NK-92 (cell line): Measurements from ENCODE around the gene PLK3.
"Not testable (repeated sequence)": the region's sequence is repeated elsewhere in the genome, so short reads cannot be mapped to it uniquely, and the experiment has no call there.

Source experiments
- DNase-seq: peaks from one replicate; lab custom pipeline; 2025; ENCODE audit not compliant: unreplicated experiment; lab: John Stamatoyannopoulos, UW

Gene PLK3

DNA sequence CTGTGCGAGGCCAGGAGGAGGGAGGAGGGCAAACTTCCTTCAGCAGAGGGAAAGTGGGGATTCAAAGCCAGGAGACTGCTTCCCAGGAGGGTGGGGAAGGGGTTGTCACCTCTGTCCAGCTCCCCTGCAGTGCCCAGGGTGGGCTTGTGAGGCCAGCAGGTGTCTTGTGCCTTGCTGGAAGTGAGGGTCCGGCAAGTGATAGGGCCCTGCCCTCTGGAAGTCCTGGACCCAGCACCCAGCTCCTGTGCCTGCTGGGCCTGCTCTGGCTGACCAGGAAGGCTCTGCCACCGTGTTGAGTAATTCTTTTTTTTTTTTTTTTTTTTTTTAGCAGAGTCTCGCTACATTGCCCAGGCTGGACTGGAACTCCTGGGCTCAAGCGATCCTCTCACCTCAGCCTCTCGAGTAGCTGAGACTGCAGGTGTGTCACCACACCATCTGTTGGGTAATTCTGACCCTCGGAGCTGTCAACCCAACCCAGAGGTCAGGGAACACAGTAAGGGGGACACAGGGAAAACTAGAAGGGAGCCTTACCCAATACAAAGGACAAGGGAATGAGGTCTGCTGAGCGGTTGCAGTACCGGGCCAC lies 13.2 kb upstream of the PLK3 start:
- no peak for DNase-seq

DNA sequence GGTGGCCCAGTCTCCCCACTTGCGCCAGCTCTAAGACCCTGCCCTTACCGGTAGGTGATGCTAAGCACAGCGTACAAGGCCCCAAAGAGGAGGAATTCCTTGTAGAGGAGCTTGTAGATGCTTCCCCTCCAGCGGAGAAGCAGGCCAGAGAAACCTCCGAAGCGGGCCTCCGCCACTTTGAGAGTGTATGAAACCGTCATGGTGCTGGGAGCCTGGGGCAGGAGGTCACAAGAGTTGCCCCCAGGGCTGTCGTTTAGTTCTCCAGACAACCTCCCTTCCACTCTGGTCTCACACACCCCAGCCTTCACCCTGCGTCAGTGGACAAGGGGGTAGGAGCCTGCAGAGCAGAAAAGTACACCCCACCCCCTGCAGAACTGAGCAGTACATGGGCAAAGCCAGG lies 12.7 kb upstream of the PLK3 start:
- DNase-seq = no peak

DNA sequence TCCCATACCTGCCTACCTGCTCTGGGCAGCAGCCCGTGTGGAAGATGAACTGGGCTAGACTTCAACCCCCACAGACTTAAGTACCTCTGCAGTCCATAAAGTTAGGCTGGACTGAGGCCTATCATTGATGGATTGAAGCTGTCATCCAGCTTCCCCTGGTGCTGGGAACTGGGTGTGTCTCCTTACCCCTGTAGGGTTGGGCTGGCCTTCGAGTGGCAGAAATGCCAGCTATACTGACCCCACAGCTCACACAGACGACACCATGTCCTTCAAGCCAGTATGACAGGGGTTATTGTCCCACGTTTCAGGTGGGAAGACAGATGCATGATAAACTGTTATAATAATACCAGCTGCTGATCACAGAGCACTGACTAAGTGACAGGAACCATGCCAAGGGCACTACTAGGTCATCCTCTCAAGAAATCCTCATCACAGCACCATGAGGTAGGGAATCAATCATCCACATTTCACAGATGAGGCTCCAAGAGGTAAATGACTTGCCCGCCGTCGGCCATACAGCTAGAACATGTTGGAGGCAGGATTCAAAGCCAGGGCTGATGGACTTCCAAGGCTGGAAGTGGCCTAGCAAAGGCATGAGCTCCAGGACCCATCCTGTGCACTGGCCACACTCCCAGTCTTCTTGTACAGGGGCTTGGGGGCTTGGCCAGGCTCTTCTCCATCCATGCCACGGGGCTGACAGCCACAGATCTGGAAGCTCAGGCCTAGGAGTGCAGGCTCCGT lies 11.9 kb upstream of the PLK3 start, which contains the start of gene BEST4:
TSS of gene BEST4 (minus strand) at position 51 of the 741 bp plus-strand sequence. CDS start 465 bp downstream, outside the sequence.
- no peak for DNase-seq

DNA sequence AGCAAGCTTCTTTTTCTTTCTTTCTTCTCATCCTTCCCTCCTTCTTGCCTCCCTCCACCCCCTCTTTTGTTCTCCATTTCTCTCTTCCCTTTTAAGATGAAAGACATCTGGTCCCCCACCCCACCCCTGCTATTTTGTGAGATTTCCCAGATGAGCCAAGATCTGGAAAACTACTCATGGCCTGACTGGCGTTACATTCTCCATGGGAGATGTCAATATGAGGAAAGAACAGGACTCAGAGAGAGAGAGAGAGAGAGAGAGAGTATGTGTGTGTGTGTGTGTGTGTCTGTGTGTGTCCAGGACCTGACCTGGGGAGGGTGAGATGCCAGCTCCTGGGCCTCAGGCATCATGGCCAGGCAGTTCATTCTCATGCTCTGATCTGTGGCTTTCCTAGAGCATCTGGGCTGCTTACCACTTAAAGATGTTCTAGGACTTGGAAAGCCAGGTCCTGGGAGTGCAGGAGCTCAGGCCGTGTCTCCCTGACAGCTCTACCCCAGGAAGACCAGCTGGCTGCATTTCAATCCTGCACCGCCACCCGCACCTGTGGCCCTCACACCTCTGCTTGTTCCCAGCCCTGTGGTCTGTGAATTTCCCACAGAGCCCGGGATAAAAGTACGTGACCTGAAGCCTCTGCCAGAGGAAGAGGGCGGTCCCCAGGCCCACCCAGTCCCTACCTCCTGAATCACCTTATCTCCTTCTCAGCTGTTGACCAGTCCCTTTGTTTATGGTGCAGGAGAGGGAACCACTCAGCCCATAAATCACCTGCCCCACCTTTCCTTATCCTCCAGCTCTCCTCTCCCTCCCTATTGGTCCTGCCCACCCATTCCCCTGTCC lies 9.0 kb upstream of the PLK3 start:
- no peak for DNase-seq

DNA sequence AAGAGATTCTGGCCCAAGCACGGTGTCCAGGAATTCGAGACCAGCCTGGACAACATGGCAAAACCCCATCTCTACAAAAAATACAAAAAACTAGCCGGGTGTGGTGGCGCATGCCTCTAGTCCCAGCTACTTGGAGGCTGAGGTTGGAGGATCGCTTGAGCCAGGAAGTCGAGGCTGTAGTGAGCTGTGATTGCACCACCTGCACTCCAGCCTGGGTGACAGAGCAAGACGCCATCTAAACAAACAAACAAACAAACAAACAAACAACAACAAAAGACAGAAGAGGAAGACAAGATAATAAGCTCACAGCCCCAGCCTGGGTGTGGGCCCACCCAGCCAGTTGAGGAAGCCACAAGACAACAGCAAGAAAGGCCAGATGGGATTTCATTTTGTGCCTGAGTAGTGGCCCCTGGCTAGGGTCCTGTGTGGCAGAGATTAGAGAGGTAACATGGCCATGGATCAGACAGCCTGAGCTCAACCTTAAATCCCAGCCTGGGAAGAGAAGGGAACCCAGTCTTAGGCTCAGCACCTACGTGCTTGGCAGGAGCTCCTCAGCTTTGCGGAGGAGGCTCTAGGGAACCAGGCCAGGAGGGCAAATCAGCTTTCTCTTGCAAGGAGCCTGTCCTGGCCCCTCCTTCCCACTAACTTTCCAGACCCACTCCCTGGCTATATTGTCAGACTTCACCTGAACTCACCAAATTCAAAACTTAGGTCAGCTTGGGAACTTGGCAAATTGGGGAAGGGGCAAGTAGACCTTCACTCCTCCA lies 7.3 kb upstream of the PLK3 start:
- DNase-seq = no peak

DNA sequence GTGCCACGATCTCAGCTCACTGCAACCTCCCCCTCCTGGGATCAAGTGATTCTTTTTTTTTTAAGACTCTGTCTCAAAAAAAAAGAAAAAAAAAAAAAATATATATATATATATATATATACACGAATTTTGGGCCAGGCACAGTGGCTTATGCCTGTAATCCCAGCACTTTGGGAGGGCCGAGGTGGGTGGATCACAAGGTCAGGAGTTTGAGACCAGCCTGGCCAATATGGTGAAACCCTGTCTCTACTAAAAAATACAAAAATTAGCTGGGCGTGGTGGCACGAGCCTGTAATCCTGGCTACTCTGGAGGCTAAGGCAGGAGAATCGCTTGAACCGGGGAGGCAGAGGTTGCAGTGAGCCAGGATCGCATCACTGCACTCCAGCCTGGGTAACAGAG lies 2.3 kb upstream of the PLK3 start:
- not testable (repeated sequence) for DNase-seq

DNA sequence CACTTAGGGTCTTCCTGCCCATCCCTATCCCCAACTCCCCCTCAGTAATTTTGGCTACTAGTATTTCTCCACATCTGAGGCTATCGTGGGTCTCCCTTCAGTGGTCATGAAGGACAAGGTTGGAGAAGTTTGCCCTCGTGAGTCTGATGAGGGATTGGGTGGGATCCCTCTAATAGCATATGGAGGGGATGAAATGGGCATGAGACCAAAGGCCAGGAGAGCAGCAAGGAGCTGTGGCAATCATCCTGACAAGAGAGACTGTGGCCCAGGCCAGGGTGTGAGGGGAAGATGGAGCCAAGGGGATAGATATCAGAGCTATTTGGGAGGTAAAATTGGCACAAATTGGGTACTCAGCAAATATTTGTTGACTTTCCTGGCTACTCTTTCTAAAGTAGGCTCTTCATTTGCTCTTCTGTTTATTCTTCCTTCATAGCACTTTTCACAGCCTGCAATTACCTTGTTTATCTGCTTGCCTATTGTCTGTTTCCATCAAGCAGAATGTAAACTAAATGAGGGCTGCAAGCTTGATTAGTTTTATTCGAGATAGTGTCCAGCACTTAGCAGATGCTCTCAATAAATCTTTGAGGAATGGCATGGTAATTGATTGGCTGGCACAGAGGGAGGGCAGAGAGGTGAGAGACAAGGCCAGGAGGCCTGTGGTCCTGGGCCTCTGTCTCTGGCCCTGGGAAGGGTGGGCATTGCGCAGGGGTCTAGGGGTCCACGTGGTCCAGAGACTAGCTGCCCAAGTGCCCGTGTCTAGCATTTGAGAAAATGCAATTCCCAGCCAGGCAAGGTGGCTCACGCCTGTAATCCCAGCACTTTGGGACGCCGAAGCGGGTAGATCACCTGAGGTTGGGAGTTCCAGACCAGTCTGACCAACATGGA lies 1.5 kb upstream of the PLK3 start:
- no peak for DNase-seq

DNA sequence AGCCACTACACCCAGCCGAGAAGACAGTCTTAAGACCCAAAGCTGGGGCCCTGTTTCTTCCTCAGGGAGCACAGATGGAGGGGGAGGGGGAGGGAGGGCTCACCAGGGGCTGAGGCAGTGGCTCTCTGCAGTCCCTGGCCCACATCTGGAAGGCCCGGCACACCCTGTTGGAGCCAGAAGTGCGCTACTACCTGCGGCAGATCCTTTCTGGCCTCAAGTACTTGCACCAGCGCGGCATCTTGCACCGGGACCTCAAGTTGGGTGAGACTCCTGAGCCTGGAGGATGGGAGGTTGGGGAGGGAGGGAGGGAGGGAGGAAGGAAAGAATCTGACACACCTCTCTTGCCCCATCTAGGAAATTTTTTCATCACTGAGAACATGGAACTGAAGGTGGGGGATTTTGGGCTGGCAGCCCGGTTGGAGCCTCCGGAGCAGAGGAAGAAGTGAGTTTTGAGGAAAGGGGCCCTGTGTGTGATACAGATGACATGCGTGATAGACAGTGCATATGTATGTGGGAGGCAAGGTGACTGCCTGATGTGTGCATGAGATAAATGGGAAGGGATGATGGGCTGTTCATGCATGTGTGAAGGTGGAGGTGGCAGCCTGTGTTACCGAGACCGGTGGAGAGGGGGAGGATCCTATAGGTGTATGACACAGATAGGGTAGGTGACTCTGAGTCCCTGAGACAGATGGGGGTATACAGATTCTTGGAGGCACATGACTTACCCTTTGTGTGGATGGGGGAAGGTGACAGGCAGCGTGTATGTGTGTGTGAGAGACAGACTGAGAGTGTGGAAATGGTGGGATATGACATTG lies 1.5 kb downstream of the PLK3 start:
- DNase-seq = no peak

DNA sequence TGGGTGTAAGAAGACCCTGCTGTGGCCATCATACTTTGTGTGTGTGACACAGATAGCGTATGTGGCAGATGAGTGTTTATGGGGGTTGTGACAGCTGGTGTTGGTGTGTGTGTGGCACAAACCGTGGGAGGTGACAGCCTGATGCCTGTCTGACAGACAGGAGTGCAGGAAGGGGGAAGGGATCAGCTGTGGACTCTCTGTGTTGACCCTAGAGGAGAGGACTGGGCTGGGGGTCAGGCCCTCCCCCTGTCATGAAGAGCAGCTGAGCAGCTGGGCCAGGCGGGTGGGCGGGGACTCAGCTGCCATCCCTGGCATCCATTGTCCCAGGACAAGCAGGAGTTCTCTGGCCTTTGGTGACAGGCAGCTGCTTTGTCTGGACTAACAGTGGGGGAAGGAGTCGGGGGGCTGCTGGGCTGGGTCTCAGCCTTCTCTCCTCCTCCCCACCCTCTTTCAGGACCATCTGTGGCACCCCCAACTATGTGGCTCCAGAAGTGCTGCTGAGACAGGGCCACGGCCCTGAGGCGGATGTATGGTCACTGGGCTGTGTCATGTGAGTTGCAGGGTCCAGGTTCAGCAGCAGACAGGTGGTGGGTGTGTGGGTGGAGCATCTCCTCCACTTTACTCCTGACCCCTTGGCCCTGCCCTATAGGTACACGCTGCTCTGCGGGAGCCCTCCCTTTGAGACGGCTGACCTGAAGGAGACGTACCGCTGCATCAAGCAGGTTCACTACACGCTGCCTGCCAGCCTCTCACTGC lies 2.3 kb downstream of the PLK3 start:
- no peak for DNase-seq

DNA sequence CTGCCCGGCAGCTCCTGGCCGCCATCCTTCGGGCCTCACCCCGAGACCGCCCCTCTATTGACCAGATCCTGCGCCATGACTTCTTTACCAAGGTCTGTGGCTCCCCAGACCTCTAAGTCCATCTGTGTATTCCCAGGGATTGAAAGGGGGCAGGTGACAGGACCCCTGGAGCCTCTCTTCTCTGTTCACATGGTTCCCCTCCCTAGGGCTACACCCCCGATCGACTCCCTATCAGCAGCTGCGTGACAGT lies 2.8 kb downstream of the PLK3 start:
- no peak for DNase-seq

DNA sequence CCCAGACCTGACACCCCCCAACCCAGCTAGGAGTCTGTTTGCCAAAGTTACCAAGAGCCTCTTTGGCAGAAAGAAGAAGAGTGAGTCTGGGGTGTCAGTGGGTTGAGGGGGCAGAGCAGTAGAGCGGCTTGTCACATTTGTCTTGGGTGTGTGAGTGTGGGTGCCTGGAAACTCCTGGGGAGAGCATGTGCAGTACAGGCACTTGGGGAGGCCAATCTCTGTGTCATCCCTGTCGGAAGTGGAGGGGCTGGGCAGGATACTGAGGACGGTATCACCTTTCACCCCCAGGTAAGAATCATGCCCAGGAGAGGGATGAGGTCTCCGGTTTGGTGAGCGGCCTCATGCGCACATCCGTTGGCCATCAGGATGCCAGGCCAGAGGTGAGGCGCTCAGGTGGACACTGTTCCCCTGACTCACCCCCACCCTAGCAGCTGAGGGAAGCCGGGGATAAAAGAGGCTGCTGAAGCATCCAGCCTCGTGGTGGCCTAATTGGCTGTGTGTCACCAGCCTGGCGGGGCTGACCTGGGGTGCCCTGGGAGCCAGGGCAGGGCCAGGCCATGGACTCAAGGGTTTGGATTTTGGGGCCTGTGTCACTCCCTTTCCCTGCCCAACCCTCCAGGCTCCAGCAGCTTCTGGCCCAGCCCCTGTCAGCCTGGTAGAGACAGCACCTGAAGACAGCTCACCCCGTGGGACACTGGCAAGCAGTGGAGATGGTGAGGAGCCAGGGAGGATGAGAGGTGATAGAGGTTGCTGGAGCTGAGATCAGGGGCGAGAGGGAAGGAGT lies 3.3 kb downstream of the PLK3 start:
- no peak for DNase-seq

DNA sequence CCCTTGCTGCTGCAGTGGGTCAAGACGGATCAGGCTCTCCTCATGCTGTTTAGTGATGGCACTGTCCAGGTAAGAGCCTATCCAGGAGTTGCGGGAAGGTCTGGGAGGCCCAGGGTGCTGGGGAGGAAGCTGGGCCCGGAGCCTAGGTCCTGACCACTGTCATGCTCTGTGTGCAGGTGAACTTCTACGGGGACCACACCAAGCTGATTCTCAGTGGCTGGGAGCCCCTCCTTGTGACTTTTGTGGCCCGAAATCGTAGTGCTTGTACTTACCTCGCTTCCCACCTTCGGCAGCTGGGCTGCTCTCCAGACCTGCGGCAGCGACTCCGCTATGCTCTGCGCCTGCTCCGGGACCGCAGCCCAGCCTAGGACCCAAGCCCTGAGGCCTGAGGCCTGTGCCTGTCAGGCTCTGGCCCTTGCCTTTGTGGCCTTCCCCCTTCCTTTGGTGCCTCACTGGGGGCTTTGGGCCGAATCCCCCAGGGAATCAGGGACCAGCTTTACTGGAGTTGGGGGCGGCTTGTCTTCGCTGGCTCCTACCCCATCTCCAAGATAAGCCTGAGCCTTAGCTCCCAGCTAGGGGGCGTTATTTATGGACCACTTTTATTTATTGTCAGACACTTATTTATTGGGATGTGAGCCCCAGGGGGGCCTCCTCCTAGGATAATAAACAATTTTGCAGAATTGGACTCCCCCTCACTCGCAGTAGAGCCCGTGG lies 5.3 kb downstream of the PLK3 start:
- DNase-seq = no peak

DNA sequence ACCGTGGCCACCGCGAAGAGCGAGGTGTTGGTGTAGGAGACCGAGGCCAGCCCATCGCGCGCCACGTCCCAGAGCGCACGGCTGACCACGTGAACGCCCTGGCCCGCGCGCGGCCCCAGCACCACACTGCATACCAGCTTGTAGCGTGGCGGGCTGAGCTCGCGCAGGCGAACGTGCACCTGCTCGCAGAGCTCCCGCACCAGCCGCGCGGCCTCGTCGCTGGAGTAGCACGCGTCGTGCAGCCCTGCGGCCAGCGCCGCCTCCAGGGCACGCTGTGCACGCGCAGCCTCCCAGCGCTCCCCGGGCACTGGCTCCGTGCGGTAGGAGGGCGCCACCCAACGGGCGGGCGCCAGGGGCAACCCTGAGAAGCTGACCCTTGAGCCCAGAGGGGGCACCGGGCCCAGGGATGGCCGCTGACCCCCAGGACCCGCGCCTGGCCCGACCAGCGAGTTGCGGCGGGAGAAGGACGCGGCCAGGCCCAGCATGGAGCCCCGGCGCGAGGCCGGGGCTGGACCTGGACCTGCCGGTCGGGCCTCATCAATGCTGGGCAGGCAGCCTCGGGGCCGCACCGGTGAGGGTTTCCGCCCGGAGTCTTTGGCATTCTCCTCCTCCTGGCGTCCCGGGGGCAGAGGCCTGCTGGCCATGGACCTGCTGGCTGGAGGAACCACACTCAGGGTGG lies 6.0 kb downstream of the PLK3 start:
- DNase-seq = no peak

DNA sequence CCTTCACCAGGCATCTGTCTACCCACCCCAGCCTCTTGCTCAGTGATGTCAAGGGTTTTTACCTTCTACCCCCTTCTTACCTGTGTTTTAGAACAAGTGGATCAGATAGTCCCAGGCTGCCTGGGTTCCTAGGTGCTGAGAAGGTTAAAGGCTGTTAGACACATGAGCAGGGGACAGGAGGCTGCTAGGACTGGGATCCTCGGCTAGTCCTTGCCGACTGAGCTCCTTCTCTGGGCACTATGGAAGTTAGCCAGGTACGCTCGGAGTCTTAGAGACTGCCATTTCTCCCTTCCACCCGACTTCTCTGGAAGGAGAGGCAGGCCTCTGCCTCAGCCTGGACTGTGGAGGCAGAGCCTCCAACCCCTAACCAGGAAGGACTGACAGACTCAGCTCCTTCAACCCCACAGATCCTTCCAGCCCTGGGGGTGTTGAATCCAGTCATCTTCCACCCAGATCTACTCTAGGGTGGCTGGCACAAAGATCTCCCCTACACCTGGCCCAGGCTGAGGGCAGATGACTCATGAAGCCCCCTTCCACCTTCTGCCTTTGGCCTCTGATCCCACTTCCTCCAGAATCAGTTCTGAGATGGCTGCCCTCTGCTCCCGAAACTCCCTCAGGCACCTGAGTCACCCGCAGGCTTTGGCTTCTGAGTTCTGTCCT lies 6.7 kb downstream of the PLK3 start, which contains the start of gene DYNLT4:
TSS of gene DYNLT4 (minus strand) at position 648 of the 660 bp plus-strand sequence. CDS start 683 bp downstream, outside the sequence.
- DNase-seq = no peak

DNA sequence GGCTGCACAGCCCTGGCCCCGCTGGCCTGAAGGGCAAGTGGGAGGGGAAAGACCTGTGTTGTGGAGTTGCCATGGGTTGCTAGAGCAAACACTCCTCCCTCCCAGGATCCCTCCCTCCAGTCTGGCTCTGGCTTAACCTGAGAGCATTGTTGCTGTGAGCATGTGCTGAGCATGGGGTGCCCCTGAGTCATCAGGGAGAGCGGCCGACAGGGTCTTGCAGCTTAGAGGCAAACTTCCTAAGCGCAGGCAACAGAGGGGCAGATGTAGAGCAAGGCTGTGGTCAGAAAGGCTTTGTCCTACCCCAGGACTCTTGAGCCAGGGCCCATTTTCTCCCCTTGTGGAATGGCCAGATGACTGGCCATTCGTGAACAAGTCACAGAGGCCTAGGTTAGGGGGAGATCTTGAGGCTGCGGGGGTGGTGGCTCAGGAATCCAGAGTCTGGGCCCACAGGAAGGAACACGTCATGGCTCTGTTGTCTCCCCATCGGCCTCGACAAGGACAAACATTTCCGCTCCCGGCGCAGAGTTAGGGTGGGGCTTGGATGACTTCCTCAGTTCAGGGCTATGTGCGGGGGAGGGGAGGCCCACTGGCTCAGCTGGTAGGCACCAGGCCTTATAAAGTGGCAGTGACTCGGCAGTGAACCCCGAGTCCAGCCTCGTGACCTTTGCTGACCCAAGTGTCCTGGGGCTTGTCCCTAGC lies 7.3 kb downstream of the PLK3 start:
- DNase-seq = no peak
